Astrocyte (in vitro differentiated cells and primary cell): ENCODE results near the gene TRIM15.

Experiments used
- EZH2 ChIP-seq: IDR thresholded peaks from 2 replicates; pipeline ENCODE4 v1.6.1; 2012; ENCODE audit warnings: mild to moderate bottlenecking, low read length, inconsistent platforms; ENCODE audit not compliant: insufficient read depth
- TF ChIP-seq, protein P1 (sequence below): IDR thresholded peaks from 2 replicates; pipeline ENCODE4 v1.5.1; 2011; ENCODE audit warnings: low read depth, mild to moderate bottlenecking, inconsistent platforms, low read length, moderate library complexity; ENCODE audit not compliant: insufficient read depth

DNA sequence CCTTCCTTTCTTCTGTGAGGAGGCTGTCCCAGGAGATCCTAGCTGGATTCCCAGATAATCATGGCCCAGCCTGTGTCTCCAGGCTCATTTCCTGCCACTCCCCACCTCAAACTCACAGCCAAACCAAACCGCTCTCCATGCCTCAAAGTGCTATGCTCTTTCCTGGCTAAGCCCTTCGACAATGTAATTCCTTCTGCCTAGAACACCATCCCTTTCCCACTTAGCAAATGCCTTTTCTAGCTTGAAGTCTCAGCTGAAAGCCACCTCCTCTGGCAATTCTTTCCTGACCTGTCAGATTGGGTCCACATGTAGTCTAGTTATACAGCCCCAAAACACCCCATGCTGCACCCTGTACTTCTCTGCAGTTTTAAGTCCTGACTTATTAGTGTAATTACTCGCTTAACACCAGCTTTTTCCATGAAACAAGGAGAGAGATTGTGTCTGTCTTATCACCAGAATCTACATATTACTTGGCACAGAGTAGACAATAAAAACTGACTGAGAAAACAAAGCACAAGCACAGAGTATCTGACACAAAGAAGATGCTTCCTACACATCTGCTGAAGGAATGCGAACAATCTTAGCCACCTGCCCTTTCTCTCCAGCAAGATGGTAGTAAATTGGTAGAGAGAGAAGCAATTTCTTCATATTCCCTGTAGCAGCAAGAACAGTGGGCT lies 44.4 kb downstream of the TRIM15 start:
- TF ChIP-seq, protein P1, sequence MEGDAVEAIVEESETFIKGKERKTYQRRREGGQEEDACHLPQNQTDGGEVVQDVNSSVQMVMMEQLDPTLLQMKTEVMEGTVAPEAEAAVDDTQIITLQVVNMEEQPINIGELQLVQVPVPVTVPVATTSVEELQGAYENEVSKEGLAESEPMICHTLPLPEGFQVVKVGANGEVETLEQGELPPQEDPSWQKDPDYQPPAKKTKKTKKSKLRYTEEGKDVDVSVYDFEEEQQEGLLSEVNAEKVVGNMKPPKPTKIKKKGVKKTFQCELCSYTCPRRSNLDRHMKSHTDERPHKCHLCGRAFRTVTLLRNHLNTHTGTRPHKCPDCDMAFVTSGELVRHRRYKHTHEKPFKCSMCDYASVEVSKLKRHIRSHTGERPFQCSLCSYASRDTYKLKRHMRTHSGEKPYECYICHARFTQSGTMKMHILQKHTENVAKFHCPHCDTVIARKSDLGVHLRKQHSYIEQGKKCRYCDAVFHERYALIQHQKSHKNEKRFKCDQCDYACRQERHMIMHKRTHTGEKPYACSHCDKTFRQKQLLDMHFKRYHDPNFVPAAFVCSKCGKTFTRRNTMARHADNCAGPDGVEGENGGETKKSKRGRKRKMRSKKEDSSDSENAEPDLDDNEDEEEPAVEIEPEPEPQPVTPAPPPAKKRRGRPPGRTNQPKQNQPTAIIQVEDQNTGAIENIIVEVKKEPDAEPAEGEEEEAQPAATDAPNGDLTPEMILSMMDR, result no peak
- no peak for TF ChIP-seq EZH2
